Activated T-cell treated with anti-CD3 and anti-CD28 coated beads, Interleukin-2, amount 50 U/mL, for 72 hours (primary cell): ENCODE results near the gene CUL9. TPM values are rescaled to one million over a fixed set of nuclear protein-coding genes. Genes with fewer than 3 reads are reported as not detected.

Experiments used
- ATAC-seq, 2 donors: fragments of 150-1000 bp; cut with Tn5 transposase; replicated peaks in 1 of 2; 2 replicates each; pipeline ENCODE4 v1.10.0; 2021; ENCODE audit warnings: moderate library complexity in 2 of 2, mild to moderate bottlenecking in 1 of 2
- DNase-seq, 2 donors: peaks; one replicate each; pipeline ENCODE4 v3.0.0; 2021 to 2022; ENCODE audit warnings: mixed read lengths in 1 of 2
- H3K27ac Mint-ChIP-seq: one replicate; pipeline ENCODE4 v1.8.0; 2022; ENCODE audit warnings: mild to moderate bottlenecking, moderate library complexity, mixed read lengths
- H3K27me3 Mint-ChIP-seq: one replicate; pipeline ENCODE4 v1.8.0; 2022; ENCODE audit warnings: low read depth, mixed read lengths
- H3K36me3 Mint-ChIP-seq, 2 donors: one replicate each; pipeline ENCODE4 v1.8.0; 2022; ENCODE audit warnings: mixed read lengths in 2 of 2, mild to moderate bottlenecking in 1 of 2; ENCODE audit not compliant: insufficient read depth in 2 of 2
- H3K4me1 Mint-ChIP-seq: one replicate; pipeline ENCODE4 v1.8.0; 2022; ENCODE audit warnings: low read depth, mixed read lengths
- H3K4me3 Mint-ChIP-seq, 2 donors: one replicate each; pipeline ENCODE4 v1.8.0; 2022; ENCODE audit warnings: mild to moderate bottlenecking in 2 of 2, mixed read lengths in 2 of 2, moderate library complexity in 2 of 2
- H3K9me3 Mint-ChIP-seq, 2 donors: one replicate each; pipeline ENCODE4 v1.8.0; 2022; ENCODE audit warnings: mixed read lengths in 2 of 2
- total RNA-seq, 2 donors: library from RNA; stranded (reverse); gene quantifications; one replicate each; pipeline ENCODE4 v1.2.3, GENCODE V29; 2022

CUL9 gene
- total RNA-seq, 2 donors from 2014 or later = 60.7 to 62.0 TPM

DNA sequence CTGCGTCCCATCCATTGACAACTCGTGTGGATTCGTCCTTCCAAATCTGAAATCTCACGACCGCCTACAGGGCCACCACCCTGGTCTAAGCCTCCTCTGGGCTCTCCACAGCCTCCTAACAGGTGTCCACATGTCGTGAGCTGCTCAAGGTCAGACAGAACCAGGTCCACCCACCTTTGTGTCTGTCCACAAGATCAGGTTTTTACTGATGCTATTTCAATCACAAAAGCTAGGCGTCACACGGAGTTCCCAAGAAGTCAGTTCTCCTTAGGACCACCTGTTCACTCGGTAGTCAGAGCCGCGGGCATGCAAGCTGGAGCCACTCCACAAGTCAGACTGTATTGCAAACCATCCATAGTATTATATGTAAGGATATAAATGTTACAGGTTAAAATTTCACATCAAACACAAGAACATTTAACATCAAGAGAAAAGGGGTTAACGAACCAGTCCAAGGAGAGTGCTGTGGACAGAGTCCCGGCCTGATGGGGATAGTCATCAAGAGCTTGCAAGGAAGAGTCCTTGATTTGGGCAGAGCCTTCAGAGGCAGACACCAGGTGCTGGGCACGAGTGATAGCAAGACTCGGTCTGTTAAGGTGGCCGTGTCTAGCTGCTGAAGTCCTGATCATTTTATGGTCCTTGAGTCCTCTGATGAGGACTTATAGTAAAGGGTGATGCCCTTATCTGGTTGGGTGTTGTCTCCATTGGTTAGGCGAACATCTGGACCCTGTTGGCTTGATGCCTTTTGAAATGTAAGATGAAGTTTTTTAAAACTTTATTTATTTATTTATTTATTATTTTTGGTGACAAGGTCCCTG, 48.0 kb downstream of the CUL9 start:
- Mint-ChIP-seq H3K36me3 (peaks cover 5 to 10% of the 10 kb centered on the region in 2 donors), H3K9me3 (no peaks in the 10 kb centered on the region), H3K4me3 (peak overlapping the region; percentile 80 to 87), H3K4me1 (peaks cover 40% of the 10 kb centered on the region), H3K27ac (peak overlapping the region; percentile 25), H3K27me3 (no peaks in the 10 kb centered on the region)
- ATAC-seq (peak in 1 of 2 donors; percentile 13), DNase-seq (no peak)

DNA sequence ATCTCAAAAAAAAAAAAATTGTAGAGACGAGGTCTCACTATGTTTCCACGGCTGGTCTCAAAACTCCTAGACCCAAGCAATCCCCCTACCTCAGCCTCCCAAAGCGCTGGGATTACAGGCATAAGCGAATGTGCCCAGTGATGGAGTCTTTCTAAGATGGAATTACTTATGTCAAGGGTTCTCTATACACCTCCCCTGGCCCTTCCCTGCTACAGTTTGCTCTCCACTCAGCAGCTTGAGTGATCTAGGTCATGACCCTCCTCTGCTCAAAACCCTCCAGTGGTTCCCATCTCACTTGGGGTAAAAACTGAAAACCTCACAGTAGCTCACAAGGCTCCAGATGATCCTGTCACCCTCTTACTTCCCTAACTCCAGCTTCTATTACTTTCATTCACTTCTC, 49.1 kb downstream of the CUL9 start:
- DNase-seq (no peak), ATAC-seq (no peak)
- H3K4me3 Mint-ChIP-seq = no peak overlapping the region
- H3K27me3 Mint-ChIP-seq = no peaks in the 10 kb centered on the region
- peaks cover 30% of the 10 kb centered on the region for H3K4me1 Mint-ChIP-seq
- peaks cover 5 to 10% of the 10 kb centered on the region in 2 donors for H3K36me3 Mint-ChIP-seq
- H3K9me3 Mint-ChIP-seq = no peaks in the 10 kb centered on the region
- no peak overlapping the region for H3K27ac Mint-ChIP-seq

DNA sequence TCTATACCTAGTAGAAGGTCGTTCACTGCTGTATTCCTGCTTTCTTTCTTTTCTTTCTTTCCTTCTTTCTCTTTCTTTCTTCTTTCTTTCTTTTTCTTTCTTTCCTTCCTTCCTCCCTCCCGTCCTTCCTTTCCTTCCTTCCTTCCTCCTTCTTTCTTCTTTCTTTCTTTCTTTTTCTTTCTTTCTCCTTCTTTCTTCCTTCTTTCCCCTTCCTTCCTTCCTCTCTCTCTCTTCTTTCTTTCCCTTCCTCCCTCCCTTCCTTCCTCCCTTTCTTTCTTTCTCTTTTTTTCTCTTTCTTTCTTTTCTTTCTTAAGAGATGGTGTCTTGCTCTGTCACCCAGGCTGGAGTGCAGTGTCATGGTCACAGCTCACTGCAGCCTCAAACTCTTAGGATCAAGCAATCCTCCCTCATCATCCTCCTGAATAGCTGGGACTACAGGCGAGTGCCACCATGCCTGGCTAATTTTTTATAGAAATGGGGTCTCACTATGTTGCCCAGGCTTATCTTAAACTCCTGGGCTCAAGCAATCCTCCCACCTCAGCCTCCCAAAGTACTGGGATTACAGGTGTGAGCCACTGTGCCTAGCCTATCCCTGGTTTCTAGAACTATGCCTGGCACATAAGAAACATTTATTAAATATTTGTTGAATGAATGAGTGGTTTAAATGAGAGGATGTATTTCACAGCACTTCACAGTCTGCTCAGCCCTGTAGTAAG, 49.9 kb downstream of the CUL9 start:
- no peak overlapping the region for H3K4me3 Mint-ChIP-seq
- H3K9me3 Mint-ChIP-seq = no peaks in the 10 kb centered on the region
- peak overlapping the region; percentile 32 for H3K27ac Mint-ChIP-seq

DNA sequence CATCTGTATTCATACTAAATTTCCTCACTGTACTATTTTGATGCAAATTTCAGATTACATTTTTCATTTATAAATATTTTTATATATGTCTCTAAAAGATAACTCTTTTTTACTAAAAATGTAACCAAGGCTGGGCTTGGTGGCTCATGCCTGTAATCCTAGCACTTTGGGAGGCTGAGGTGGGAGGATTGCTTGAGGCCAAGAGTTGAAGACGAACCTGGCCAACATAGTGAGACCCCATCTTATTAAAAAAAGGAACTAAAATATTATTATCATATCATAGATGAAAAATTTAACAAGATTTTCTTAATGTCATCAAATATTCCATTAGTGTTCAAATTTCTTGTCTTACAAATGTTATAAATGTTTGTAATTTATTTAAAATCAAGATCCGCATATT, 53.8 kb downstream of the CUL9 start:
- DNase-seq (no peak), ATAC-seq (no peak)
- Mint-ChIP-seq H3K9me3 (peaks cover 0 to 4% of the 10 kb centered on the region in 2 donors), H3K4me1 (peaks cover 4% of the 10 kb centered on the region), H3K36me3 (peaks cover 0 to 1% of the 10 kb centered on the region in 2 donors), H3K4me3 (no peak overlapping the region), H3K27me3 (peaks cover 34% of the 10 kb centered on the region), H3K27ac (no peak overlapping the region)

More for the DNA sequence above, 49.9 kb downstream of the CUL9 start:
- H3K27me3 Mint-ChIP-seq = peaks cover 8% of the 10 kb centered on the region
- ATAC-seq = no peak
- no peak for DNase-seq
- peaks cover 22% of the 10 kb centered on the region for H3K4me1 Mint-ChIP-seq
- H3K36me3 Mint-ChIP-seq = peaks cover 2 to 8% of the 10 kb centered on the region in 2 donors

DNA sequence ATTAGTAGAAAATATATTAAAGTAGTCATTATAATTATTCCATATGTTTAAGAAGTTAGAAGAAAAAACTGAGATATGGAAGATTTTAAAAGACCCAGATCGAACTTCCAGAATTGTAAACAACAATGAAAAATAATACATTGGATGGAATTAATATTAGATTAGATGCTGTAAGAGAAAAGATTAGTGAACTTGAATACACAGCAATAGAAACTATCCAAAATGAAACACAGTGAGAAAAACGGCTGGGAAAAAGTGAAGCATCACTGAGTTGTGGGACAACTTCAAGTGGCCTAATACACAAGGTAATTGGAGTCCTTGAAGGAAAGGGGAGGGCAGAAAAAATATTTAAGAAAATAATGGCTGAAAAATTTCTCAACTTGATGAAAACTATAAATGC, 57.1 kb downstream of the CUL9 start:
- Mint-ChIP-seq H3K27me3 (peaks cover 34% of the 10 kb centered on the region), H3K4me3 (no peak overlapping the region), H3K36me3 (peaks cover 0 to 1% of the 10 kb centered on the region in 2 donors), H3K9me3 (peaks cover 0 to 4% of the 10 kb centered on the region in 2 donors), H3K4me1 (peaks cover 6% of the 10 kb centered on the region), H3K27ac (no peak overlapping the region)
- ATAC-seq = no peak
- no peak for DNase-seq

DNA sequence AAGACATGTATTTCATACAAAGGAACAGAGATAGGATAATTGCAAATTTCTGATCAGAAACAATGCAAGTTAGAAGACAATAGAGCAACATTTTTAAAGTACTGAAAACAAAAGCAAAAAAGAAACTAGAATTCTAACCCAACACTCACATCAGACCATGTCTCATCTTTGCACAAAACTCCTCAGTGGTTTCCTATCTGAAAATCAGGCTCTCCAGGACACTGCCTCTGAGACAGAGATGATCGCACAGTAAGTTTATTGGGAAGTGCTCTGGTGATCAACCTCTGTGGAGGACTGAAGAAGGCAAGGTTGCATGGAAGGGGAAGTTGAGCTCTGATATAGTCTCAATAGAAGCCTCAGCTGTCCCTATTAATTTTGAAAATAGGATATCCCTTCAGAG, 59.0 kb downstream of the CUL9 start:
- Mint-ChIP-seq H3K4me1 (peaks cover 6% of the 10 kb centered on the region), H3K4me3 (no peak overlapping the region), H3K36me3 (peaks cover 0 to 1% of the 10 kb centered on the region in 2 donors), H3K27me3 (peaks cover 34% of the 10 kb centered on the region), H3K27ac (no peak overlapping the region), H3K9me3 (peaks cover 0 to 4% of the 10 kb centered on the region in 2 donors)
- ATAC-seq (no peak), DNase-seq (no peak)

DNA sequence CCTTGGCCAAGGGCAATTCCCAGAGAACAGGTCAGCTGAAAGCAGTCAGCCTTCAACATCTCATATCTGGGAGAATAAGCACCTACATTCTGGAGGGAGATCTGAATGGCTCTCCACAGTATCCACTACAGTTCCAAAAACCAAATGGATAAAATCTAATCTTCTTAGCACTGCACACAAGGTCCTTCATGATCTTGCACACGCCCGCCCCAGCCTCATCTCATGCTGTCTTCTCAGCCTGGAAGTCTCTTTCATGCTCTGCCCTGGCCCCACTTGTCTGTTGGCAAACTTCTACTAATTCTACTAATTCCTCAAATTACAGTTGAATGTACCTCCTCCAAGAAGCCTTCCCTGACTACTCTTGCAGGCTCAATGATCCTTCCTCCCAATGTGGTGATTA, 59.5 kb downstream of the CUL9 start:
- no peak overlapping the region for H3K4me3 Mint-ChIP-seq
- peaks cover 0 to 1% of the 10 kb centered on the region in 2 donors for H3K36me3 Mint-ChIP-seq
- ATAC-seq (no peak), DNase-seq (no peak)
- H3K27me3 Mint-ChIP-seq = peaks cover 30% of the 10 kb centered on the region
- H3K27ac Mint-ChIP-seq = no peak overlapping the region
- H3K9me3 Mint-ChIP-seq = peaks cover 0 to 4% of the 10 kb centered on the region in 2 donors
- peaks cover 11% of the 10 kb centered on the region for H3K4me1 Mint-ChIP-seq

DNA sequence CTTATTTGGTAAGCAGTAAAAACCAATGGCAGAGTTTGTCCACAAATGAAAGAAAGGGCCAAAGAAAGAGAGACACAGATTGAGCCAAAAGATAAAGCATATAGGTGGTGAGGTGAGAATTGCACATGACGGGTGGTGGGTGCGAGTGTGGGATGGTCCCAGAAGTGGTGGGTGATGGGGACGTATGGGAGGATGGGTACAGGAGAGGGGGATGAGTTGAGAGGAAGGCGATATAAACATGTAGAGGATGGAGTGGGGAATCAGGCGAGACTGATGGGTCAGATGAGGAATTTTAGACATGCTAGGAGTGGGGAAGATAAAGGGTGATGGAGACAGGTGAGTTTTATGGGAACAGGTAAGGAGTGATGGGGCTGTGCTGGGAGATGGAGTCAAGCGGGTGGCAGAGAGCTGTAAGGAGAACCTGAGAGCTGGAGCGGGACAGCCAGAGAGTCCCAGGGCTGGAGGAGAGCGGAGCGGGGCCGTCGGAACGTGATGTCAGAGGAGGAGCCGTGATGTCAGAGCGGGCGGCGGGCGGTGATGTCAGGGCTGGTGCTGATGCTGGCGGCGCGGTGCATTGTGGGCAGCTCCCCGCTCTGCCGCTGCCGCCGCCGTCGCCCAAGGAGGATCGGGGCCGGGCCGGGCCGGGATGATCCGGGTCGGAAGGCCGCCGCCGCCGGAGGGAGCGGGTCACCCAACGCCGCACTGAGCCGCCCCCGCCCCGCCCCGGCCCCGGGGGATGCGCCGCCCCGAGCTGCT, 61.1 kb downstream of the CUL9 start, which contains the start of gene TTBK1:
Gene TTBK1, plus strand, starts transcription at position 574 of the 756 bp plus-strand sequence. CDS start 3,180 bp downstream, outside the sequence.
- no peak within 1 kb of the TSS for H3K27ac Mint-ChIP-seq
- H3K9me3 Mint-ChIP-seq = peaks cover 0 to 4% of the 10 kb centered on the region in 2 donors
- H3K27me3 Mint-ChIP-seq = peaks cover 14% of the 10 kb centered on the region
- ATAC-seq = peak; percentile 5 to 7
- peaks cover 28% of the 10 kb centered on the region for H3K4me1 Mint-ChIP-seq
- DNase-seq = peak; percentile 41 to 43
- H3K4me3 Mint-ChIP-seq = no peak within 1 kb of the TSS
- peaks cover 0 to 1% of the 10 kb centered on the region in 2 donors for H3K36me3 Mint-ChIP-seq

DNA sequence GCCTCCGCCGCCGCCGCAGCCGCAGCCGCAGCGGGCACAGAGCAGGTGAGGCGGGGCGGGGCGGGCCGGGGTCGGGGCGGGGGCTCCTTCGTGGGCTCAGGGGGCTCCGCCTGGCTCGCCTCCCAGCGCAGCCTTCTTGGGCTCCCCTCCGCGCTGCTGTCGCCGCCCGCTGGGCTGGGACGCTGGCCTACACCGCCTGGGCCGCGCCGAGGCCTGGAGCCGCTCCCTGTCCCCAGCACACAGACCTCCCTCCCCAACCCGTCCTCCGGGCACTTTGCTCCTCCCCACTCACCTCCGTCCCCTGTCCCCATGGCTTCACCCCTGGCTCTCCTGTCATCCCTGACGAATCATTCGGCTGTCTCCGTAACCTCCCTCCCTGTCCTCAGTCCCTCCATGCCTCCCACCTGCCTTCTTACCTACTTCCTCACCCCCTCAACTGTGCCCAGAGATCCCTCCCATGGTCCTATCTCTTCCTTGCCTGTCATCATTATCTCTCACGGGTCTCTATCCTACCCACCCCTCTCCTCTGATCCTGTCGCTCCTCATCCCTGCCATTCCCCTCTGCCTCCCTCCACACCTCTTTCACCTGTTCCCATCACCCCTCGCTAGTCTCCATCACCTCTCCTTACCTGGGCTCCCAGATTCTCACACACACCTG, 61.8 kb downstream of the CUL9 start:
- H3K36me3 Mint-ChIP-seq = peaks cover 0 to 1% of the 10 kb centered on the region in 2 donors
- peaks cover 8% of the 10 kb centered on the region for H3K27me3 Mint-ChIP-seq
- no peak overlapping the region for H3K27ac Mint-ChIP-seq
- peaks cover 29% of the 10 kb centered on the region for H3K4me1 Mint-ChIP-seq
- DNase-seq (no peak), ATAC-seq (no peak)
- H3K4me3 Mint-ChIP-seq = no peak overlapping the region
- peaks cover 0 to 4% of the 10 kb centered on the region in 2 donors for H3K9me3 Mint-ChIP-seq

DNA sequence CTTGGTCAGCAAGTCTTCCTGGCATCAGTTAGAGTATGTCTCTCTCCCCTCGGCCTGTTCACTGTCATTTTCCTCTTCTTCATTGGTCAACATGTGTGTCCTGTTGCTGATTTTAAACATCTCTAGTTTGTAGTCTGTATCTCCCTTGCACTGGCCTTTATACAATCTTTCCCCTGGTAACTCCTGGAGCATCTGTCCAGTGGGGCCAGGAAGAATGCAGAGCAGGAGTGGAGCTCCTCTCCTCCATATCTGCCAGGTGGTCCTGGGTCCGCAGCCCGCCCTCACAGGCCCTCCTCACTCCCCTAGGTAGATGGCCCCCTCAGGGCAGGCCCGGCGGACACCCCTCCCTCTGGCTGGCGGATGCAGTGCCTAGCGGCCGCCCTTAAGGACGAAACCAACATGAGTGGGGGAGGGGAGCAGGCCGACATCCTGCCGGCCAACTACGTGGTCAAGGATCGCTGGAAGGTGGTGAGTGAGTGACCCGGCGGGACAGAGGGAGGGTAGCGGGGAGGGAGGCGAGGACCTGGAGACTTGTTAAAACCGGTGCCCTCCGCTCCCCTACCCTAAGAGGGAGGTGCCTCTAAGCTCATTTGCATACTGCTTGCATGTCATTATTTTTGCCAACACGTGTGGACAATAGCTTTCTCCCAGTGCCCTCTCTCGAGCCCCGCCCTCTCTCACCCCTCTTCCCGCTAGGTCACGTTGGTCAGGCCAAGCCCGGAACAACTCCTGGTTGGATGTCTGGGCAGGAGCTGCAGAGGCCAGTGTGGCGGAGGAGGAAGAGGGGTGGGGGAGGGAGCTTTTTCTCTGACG, 64.5 kb downstream of the CUL9 start:
- H3K27me3 Mint-ChIP-seq = peaks cover 10% of the 10 kb centered on the region
- H3K4me1 Mint-ChIP-seq = peaks cover 34% of the 10 kb centered on the region
- DNase-seq (peak in 1 of 2 donors; percentile 28), ATAC-seq (peak; percentile 36 to 53)
- peak overlapping the region; percentile 81 to 92 for H3K4me3 Mint-ChIP-seq
- no peak overlapping the region for H3K27ac Mint-ChIP-seq
- H3K36me3 Mint-ChIP-seq = no peaks in the 10 kb centered on the region
- H3K9me3 Mint-ChIP-seq = no peaks in the 10 kb centered on the region

DNA sequence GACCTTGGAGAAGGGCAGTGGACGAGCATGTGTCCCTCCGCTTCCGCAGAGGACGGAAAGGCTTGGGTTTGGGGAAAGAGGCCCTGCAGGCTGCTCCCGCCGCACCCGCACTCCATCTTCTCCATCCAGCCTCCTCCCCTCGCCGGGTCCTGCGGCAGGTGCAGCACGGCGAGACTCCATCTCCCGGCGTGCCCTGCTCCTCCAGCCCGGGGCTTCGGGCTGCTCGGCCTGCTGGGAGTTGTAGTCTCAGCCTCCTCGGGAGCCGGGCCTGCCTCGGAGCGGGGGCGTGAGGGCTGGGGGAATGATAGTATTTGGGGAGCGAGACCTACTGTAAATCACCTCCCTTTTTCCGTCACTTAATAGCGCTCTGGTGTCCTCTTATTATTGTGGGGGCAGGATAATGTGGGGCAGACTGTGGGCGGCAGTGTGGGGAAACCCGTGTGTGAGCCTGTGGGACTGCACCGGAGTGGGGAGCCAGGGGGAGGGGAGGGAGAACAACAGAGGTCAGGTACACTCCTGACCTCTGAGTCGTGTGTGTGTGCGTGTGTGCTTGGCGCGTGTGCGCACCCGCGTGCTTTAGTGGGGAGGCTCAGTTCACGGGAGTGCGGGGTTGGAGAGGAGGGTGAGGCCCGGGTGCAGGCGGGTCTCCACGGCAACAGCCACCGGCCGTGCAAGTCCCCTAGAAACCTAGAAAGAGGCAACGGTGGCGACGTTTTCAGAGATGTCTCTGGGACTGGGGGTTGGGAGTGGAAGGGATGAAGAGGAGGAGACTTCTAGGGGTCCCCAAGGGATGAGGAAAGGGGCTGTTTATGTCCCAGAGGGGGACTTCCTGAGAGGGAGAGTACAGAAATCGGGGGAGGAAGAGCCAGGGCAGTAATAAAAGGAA, 65.4 kb downstream of the CUL9 start:
- H3K9me3 Mint-ChIP-seq = no peaks in the 10 kb centered on the region
- DNase-seq (peak; percentile 86 to 88), ATAC-seq (peak; percentile 95 to 96)
- H3K27ac Mint-ChIP-seq = peak overlapping the region; percentile 16
- H3K4me1 Mint-ChIP-seq = peaks cover 37% of the 10 kb centered on the region
- H3K27me3 Mint-ChIP-seq = peaks cover 17% of the 10 kb centered on the region
- peak overlapping the region; percentile 81 to 92 for H3K4me3 Mint-ChIP-seq
- H3K36me3 Mint-ChIP-seq = no peaks in the 10 kb centered on the region
